KMS-11 (cell line): ENCODE results near the gene GSTA4.
A peak's percentile ranks its signal among the peaks of the same experiment; 100 is the strongest.

Experiments used
- H2AFZ ChIP-seq: fragments of 200-600 bp; sonication (generic); 2 replicates; pipeline ENCODE4 v1.6.1; 2016; ENCODE audit warnings: antibody characterized with exemption, mixed run types, low read depth
- H3K27ac ChIP-seq: fragments of 200-600 bp; sonication (generic); 2 replicates; pipeline ENCODE4 v1.6.1; 2016; ENCODE audit warnings: mild to moderate bottlenecking, mixed run types
- H3K27me3 ChIP-seq: fragments of 200-600 bp; sonication (generic); 2 replicates; pipeline ENCODE4 v1.6.1; 2017; ENCODE audit warnings: mild to moderate bottlenecking, low read depth, mixed run types, moderate library complexity; ENCODE audit not compliant: insufficient read depth
- H3K36me3 ChIP-seq: fragments of 200-600 bp; sonication (generic); 2 replicates; pipeline ENCODE4 v1.6.1; 2017; ENCODE audit warnings: mild to moderate bottlenecking, mixed run types; ENCODE audit not compliant: insufficient read depth
- H3K4me1 ChIP-seq: fragments of 200-600 bp; sonication (generic); 2 replicates; pipeline ENCODE4 v1.6.1; 2016; ENCODE audit warnings: mild to moderate bottlenecking, low read depth, mixed run types; ENCODE audit not compliant: poor library complexity, severe bottlenecking
- H3K4me2 ChIP-seq: fragments of 200-600 bp; sonication (generic); 2 replicates; pipeline ENCODE4 v1.7.0; 2016; ENCODE audit warnings: mild to moderate bottlenecking, mixed run types
- H3K4me3 ChIP-seq: fragments of 200-600 bp; sonication (generic); IDR thresholded peaks from 2 replicates; pipeline ENCODE4 v1.6.1; 2017; ENCODE audit warnings: low read depth, low read length, mixed read lengths; ENCODE audit not compliant: insufficient read depth
- H3K79me2 ChIP-seq: fragments of 200-600 bp; sonication (generic); 2 replicates; pipeline ENCODE4 v1.6.1; 2016; ENCODE audit warnings: low read depth, mixed run types; ENCODE audit not compliant: insufficient read depth
- H3K9ac ChIP-seq: fragments of 200-600 bp; sonication (generic); 2 replicates; pipeline ENCODE4 v1.6.1; 2016; ENCODE audit warnings: mild to moderate bottlenecking, mixed run types
- H4K20me1 ChIP-seq: fragments of 200-600 bp; sonication (generic); 2 replicates; pipeline ENCODE4 v1.6.1; 2016; ENCODE audit warnings: mild to moderate bottlenecking, mixed run types; ENCODE audit not compliant: insufficient read depth
- TF ChIP-seq, protein P1 (sequence below): fragments of 200-600 bp; sonication (generic); conservative IDR thresholded peaks from 2 replicates; pipeline ENCODE4 v1.6.1; 2017; ENCODE audit warnings: low read depth, mild to moderate bottlenecking, antibody characterized with exemption, low read length, moderate library complexity, mixed read lengths

GSTA4 gene

GRCh38 chr6:53042112-53042511 lies 47.0 kb upstream of the GSTA4 start:
- H3K4me1 ChIP-seq = peaks cover 94% of the 10 kb centered on the region
- H3K27ac ChIP-seq = peak overlapping the region; percentile 48
- H2AFZ ChIP-seq = no peak overlapping the region
- H3K4me2 ChIP-seq = peak overlapping the region; percentile 79
- H3K9ac ChIP-seq = no peak overlapping the region
- no peaks in the 10 kb centered on the region for H4K20me1 ChIP-seq
- TF ChIP-seq, protein P1, sequence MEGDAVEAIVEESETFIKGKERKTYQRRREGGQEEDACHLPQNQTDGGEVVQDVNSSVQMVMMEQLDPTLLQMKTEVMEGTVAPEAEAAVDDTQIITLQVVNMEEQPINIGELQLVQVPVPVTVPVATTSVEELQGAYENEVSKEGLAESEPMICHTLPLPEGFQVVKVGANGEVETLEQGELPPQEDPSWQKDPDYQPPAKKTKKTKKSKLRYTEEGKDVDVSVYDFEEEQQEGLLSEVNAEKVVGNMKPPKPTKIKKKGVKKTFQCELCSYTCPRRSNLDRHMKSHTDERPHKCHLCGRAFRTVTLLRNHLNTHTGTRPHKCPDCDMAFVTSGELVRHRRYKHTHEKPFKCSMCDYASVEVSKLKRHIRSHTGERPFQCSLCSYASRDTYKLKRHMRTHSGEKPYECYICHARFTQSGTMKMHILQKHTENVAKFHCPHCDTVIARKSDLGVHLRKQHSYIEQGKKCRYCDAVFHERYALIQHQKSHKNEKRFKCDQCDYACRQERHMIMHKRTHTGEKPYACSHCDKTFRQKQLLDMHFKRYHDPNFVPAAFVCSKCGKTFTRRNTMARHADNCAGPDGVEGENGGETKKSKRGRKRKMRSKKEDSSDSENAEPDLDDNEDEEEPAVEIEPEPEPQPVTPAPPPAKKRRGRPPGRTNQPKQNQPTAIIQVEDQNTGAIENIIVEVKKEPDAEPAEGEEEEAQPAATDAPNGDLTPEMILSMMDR = no peak
- H3K27me3 ChIP-seq = no peaks in the 10 kb centered on the region
- peaks cover 20% of the 10 kb centered on the region; the same call in 1 of the 2 replicates for H3K79me2 ChIP-seq
- H3K4me3 ChIP-seq = no peak overlapping the region
- no peaks in the 10 kb centered on the region for H3K36me3 ChIP-seq

DNA sequence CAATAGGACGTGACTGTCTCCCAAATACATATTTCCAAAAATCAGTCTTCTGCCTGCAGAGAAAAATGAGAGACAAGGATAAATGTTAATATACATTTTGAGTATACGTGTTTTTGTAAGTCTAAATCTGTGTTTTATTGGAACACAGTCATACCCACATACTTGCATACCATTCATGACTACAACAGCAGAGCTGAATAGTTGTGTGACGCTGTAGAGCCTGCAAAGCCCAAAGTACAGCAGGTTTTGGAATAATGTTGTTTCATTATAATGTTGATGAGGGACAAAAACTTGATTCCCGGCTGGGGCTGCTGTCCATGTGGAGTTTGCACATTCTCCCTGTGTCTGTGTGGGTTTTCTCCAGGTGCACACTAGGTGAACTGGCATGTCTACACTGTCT lies 46.3 kb upstream of the GSTA4 start:
- Histone ChIP-seq H2AFZ (no peak overlapping the region), H4K20me1 (no peaks in the 10 kb centered on the region), H3K79me2 (peaks cover 13% of the 10 kb centered on the region; the same call in 1 of the 2 replicates), H3K27me3 (no peaks in the 10 kb centered on the region), H3K27ac (peak overlapping the region; percentile 48; the same call in 1 of the 2 replicates), H3K4me1 (peaks cover 90% of the 10 kb centered on the region), H3K4me2 (peak overlapping the region; percentile 79; the same call in 1 of the 2 replicates), H3K9ac (no peak overlapping the region), H3K36me3 (no peaks in the 10 kb centered on the region), H3K4me3 (no peak overlapping the region)
- TF ChIP-seq, protein P1 = no peak

DNA sequence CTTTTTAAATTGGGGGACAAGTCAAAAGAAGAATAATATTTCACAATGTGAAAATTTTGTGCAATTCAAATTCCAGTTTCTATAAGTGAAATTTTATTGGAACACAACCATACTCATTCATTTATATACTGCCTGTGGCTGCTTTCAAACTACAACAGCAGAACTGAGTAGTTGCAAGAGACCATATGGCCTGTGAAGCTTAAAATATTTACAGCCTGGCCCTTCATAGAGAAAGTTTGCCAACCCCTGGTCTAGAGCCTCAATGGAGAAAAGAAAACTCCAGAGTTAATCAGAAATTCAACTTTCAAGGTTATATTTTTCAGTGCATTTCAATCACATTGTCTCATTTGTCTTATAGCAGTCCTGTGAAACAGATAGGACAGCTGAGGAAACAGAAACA lies 43.5 kb upstream of the GSTA4 start:
- Histone ChIP-seq H3K79me2 (no peaks in the 10 kb centered on the region; the same call in 1 of the 2 replicates), H3K9ac (no peak overlapping the region), H3K4me1 (peaks cover 68% of the 10 kb centered on the region), H3K36me3 (peaks cover 1% of the 10 kb centered on the region; the same call in 1 of the 2 replicates), H3K27ac (peak overlapping the region; percentile 30; the same call in 1 of the 2 replicates), H3K4me3 (no peak overlapping the region), H4K20me1 (no peaks in the 10 kb centered on the region), H3K4me2 (peak overlapping the region; percentile 9; the same call in 1 of the 2 replicates), H2AFZ (no peak overlapping the region), H3K27me3 (no peaks in the 10 kb centered on the region)
- TF ChIP-seq, protein P1 = no peak

DNA sequence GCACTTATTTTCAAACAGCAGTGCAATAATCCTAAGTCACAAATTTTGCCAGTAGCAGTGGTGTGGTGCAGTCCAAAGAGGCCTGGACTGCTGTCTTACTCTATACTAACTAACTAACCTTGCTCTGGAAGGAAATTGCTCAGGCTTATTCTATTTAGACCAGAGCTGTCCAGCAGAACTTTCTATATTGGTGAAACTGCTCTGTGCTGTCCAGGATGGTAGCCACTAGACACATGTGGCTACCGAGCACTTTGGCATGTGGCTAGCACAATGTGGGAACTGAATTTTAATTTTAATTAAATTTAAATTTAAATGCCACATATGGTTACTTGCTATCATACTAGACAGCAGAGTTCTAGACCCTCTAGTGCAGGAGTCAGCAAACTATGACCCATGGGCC lies 43.1 kb upstream of the GSTA4 start:
- no peaks in the 10 kb centered on the region; the same call in 1 of the 2 replicates for H3K79me2 ChIP-seq
- H3K4me2 ChIP-seq = peak overlapping the region; percentile 9
- H2AFZ ChIP-seq = no peak overlapping the region
- no peaks in the 10 kb centered on the region for H4K20me1 ChIP-seq
- peak overlapping the region; percentile 30; the same call in 1 of the 2 replicates for H3K27ac ChIP-seq
- TF ChIP-seq, protein P1 = no peak
- no peak overlapping the region for H3K4me3 ChIP-seq
- H3K27me3 ChIP-seq = no peaks in the 10 kb centered on the region
- H3K9ac ChIP-seq = no peak overlapping the region
- peaks cover 6% of the 10 kb centered on the region; the same call in 1 of the 2 replicates for H3K36me3 ChIP-seq
- H3K4me1 ChIP-seq = peaks cover 68% of the 10 kb centered on the region
